GM21528 (cell line): Measurements from ENCODE around the gene LST1.

Experiments
- ATAC-seq: cut with Tn5 transposase; IDR thresholded peaks from one replicate; pipeline ENCODE4 v1.9.1; 2021; ENCODE audit warnings: mild to moderate bottlenecking, moderate library complexity; ENCODE audit not compliant: unreplicated experiment, low FRiP score

Gene LST1

GRCh38 chr6:31617010-31617409, 30.9 kb downstream of the LST1 start:
- ATAC-seq = no peak

- ATAC-seq = peak; percentile 80
Observed at GRCh38 chr6:31619805-31620585, 33.9 kb downstream of the LST1 start.

GRCh38 chr6:31620586-31621319, 34.7 kb downstream of the LST1 start, which contains the start of gene PRRC2A:
Gene PRRC2A (plus strand): TSS chr6:31620715. CDS start chr6:31622790, 2,075 bp downstream.
- ATAC-seq = no peak

GRCh38 chr6:31621320-31621939, 35.4 kb downstream of the LST1 start:
- no peak for ATAC-seq

- no peak for ATAC-seq
Observed at GRCh38 chr6:31621991-31622390, 35.9 kb downstream of the LST1 start.

- no peak for ATAC-seq
Observed at GRCh38 chr6:31622684-31623091, 36.6 kb downstream of the LST1 start.

DNA sequence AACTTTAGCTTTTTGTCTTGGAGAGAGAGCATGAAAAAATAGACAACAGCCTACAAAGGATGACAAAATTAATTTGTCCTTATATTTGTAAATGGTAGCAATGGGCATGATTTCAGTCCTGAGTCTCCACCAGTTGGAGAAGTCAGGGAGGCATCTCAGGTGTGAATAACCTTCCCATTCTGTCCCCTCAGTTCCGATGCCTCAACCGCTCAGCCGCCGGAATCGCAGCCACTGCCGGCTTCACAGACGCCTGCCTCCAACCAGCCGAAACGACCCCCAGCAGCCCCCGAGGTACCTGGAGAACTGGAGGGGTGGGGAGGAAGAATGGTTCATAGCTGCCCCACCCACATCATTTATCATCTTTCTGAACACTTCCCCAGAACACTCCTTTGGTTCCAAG, 38.0 kb downstream of the LST1 start:
- ATAC-seq = no peak

DNA sequence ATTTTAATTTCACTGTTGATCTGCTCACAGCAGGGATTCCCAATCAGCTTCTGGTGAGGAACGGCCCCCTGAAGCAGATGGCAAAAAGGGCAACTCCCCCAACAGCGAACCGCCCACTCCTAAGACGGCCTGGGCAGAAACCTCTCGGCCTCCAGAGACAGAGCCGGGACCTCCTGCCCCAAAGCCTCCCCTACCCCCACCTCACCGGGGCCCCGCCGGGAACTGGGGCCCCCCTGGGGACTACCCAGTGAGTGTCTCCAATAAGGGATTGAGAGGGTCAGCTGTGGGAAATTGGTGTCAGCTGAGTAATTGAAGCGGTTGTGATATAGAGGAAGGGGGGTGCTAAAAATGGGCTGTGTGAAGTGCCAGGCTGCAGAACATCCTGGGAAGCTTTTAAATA, 40.9 kb downstream of the LST1 start:
- ATAC-seq = no peak

GRCh38 chr6:31627690-31628287, 41.7 kb downstream of the LST1 start:
- ATAC-seq = no peak

- no peak for ATAC-seq
Observed at GRCh38 chr6:31629014-31629413, 42.9 kb downstream of the LST1 start.

DNA sequence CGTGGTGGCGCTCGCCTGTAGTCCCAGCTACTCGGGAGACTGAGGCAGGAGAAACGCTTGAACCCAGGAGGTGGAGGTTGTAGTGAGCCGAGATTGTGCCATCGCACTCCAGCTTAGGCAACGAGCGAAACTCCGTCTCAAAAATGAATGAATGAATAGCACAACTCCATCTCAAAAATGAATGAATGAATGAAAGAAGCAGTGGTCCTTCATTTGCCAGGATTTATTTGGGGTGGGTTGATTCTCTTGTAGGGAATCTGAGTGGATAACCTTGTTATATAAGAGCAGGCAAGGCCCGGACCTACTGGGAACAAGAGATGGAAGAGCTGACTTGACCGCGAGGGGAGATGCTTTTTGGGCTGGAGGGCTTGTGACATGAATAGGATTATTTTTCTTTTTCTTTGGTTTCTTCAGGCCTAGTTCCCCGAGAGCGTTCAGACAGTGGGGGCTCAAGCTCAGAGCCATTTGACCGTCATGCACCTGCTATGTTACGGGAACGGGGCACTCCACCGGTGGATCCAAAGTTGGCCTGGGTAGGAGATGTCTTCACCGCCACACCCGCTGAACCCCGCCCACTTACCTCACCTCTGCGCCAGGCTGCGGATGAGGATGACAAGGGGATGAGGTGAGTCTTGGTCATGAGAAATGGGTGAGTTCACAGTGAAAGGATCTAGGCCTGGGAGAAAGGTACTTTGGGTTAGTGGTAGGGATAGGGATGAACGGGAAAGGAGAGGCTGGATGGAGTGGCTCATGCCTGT, 44.3 kb downstream of the LST1 start:
- no peak for ATAC-seq

DNA sequence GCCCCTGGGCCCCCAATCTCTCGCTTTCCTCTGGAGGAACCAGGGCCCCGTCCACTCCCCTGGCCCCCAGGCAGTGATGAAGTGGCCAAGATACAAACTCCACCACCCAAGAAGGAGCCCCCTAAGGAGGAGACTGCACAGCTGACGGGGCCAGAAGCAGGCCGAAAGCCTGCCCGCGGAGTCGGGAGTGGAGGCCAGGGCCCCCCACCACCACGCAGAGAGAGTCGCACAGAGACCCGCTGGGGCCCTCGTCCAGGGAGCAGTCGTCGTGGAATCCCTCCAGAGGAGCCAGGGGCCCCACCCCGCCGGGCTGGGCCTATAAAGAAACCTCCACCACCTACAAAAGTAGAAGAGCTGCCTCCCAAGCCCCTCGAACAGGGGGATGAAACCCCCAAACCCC, 45.1 kb downstream of the LST1 start:
- ATAC-seq = no peak

- no peak for ATAC-seq
Observed at GRCh38 chr6:31631681-31632278, 45.7 kb downstream of the LST1 start.

- no peak for ATAC-seq
Observed at GRCh38 chr6:31632279-31632946, 46.3 kb downstream of the LST1 start.

- no peak for ATAC-seq
Observed at GRCh38 chr6:31633447-31633846, 47.4 kb downstream of the LST1 start.

DNA sequence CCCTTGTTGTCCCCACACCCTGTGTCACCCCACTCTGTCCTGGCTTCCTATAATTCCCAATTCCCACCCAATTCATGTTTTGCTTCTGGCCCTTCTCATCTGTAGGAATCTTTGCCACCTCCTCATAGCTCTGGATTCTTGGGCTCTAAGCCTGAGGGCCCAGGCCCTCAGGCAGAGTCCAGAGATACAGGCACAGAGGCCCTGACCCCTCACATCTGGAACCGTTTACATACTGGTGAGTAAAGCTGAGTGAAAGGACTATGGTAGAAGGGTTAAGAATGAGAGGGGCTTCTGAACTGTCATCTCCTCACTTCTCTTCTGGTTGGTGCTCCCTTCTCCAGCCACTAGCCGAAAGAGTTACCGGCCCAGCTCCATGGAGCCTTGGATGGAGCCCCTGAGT, 48.1 kb downstream of the LST1 start:
- no peak for ATAC-seq

DNA sequence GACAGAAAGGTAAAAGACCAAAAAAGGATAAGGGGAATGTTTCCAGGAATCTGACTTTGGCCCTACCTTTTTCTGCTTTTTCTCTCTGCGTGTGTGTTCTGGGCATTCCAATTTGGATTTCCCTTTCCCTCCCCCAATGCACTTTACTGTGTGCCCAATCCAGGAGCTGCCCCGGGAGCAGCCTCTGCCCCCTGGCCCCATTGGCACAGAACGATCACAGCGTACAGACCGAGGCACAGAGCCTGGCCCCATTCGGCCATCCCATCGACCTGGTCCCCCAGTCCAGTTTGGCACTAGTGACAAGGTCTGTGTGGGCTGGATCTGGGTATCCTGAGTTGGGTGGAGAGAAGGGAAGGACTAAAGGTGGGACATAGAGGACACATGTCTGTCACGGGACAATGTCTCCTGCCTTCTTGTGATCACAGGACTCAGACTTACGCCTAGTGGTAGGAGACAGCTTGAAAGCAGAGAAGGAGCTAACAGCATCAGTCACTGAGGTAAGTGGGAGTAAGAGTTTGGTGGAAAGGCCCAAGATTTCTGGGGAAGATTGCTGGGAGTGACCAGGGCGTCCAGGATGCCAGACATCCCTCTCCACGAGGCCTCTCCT, 49.0 kb downstream of the LST1 start:
- no peak for ATAC-seq

DNA sequence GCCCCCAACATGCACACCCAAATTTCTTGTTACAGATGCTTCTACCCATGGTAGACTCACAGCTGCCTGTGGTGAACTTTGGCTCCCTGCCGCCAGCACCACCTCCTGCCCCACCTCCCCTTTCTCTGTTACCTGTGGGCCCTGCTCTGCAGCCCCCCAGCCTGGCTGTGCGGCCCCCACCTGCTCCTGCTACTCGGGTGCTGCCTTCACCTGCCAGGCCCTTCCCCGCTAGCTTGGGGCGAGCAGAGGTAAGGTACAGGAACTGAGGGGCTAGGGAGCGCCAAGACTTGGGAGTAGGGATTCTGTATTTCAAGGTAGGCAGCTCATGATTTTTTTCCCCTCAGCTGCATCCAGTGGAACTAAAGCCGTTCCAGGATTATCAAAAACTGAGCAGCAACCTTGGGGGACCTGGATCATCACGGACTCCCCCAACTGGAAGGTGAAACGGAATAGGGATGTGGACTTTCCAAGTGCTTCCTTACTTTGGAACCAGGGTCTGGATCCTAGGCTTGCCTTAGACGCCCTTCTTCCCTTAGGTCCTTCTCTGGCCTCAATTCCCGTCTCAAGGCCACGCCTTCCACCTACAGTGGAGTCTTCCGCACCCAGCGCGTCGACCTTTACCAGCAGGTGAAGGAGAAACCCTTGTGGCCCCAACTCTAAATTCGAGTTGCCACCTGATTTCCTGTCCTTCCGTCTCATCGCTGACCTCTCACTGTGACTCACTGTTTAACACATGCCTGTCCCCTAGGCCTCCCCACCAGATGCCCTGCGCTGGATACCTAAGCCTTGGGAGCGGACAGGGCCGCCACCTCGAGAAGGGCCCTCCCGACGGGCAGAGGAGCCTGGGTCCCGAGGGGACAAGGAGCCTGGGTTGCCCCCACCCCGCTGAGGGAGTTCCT, 50.9 kb downstream of the LST1 start:
- no peak for ATAC-seq
